H1 (cell line): ENCODE data around the gene TRABD2A. TPM values are rescaled to one million over a fixed set of nuclear protein-coding genes. Genes with fewer than 3 reads are reported as not detected.

Experiments used
- CTCF ChIA-PET: fragments of 300-600 bp; sonication (Branson Sonifier 250); formaldehyde crosslinking; loops from one replicate; lab custom pipeline; 2021; ENCODE audit not compliant: partially characterized antibody; lab: Charles Lee
- POLR2A ChIA-PET: fragments of 300-600 bp; sonication (Branson Sonifier 250); formaldehyde crosslinking; loops from one replicate; lab custom pipeline; 2021; ENCODE audit warnings: inconsistent platforms; ENCODE audit not compliant: partially characterized antibody; lab: Charles Lee
- DNase-seq, 2 experiments: peaks; one replicate each; pipeline versions ENCODE4 v3.0.0 to v3.0.0-alpha.2; 2010 to 2022; ENCODE audit warnings: low spot score in 2 of 2, low read depth in 1 of 2, mixed read lengths in 1 of 2
- FAIRE-seq: peaks from 2 replicates; lab custom pipeline; 2011; peaks lifted over from hg19 to GRCh38; lab: Jason Lieb, UNC
- H2AFZ ChIP-seq: 2 replicates; pipeline ENCODE4 v1.8.1; 2012; ENCODE audit warnings: low read length, inconsistent platforms
- H2AK5ac ChIP-seq: 2 replicates; pipeline ENCODE4 v1.6.1; 2013; ENCODE audit warnings: low read depth, low read length
- H2BK120ac ChIP-seq: replicated peaks from 2 replicates; pipeline ENCODE3; 2013; ENCODE audit warnings: low read depth, low read length, inconsistent platforms
- H2BK12ac ChIP-seq: 2 replicates; pipeline ENCODE4 v1.6.1; 2013; ENCODE audit warnings: low read depth, low read length
- H2BK15ac ChIP-seq: 2 replicates; pipeline ENCODE4 v1.6.1; 2013; ENCODE audit warnings: low read length
- H2BK20ac ChIP-seq: 2 replicates; pipeline ENCODE4 v1.6.1; 2013; ENCODE audit warnings: low read length
- H2BK5ac ChIP-seq: 2 replicates; pipeline ENCODE4 v1.6.1; 2013; ENCODE audit warnings: low read depth, low read length
- H3K14ac ChIP-seq: 2 replicates; pipeline ENCODE4 v1.6.1; 2013; ENCODE audit warnings: inconsistent platforms; ENCODE audit not compliant: insufficient read length
- H3K18ac ChIP-seq: 2 replicates; pipeline ENCODE4 v1.6.1; 2013; ENCODE audit warnings: low read length; ENCODE audit errors: extremely low read depth
- H3K23ac ChIP-seq: 2 replicates; pipeline ENCODE4 v1.6.1; 2013; ENCODE audit warnings: inconsistent platforms; ENCODE audit not compliant: insufficient read length
- H3K23me2 ChIP-seq: 2 replicates; pipeline ENCODE4 v1.6.1; 2013; ENCODE audit warnings: low read depth, low read length
- H3K27ac ChIP-seq: 2 replicates; pipeline ENCODE4 v1.6.1; 2011; ENCODE audit warnings: low read depth, low read length, inconsistent platforms
- H3K27me3 ChIP-seq, 4 experiments: replicated peaks in 1 of 4; 1 replicate in 1 of 4; 2 replicates in 3 of 4; pipeline versions ENCODE4 v1.6.1 to v1.8.1; 2011 to 2013; ENCODE audit warnings: low read length in 3 of 4, mild to moderate bottlenecking in 3 of 4, inconsistent platforms in 2 of 4, mixed read lengths in 2 of 4, moderate library complexity in 1 of 4; ENCODE audit not compliant: control insufficient read depth in 3 of 4, insufficient read depth in 3 of 4; ENCODE audit errors: extremely low read depth in 1 of 4
- H3K36me3 ChIP-seq, 4 experiments: 2 replicates each; pipeline versions ENCODE4 v1.6.1 to v1.8.1; 2011 to 2013; ENCODE audit warnings: mild to moderate bottlenecking in 4 of 4, low read length in 3 of 4, moderate library complexity in 2 of 4, control low read depth in 1 of 4, inconsistent platforms in 1 of 4; ENCODE audit not compliant: insufficient read depth in 4 of 4, control insufficient read depth in 2 of 4
- H3K4ac ChIP-seq: replicated peaks from 2 replicates; pipeline ENCODE3; 2013; ENCODE audit warnings: low read length, low read depth, mixed read lengths, inconsistent platforms; ENCODE audit not compliant: insufficient read length
- H3K4me1 ChIP-seq, 4 experiments: replicated peaks in 1 of 4; 1 replicate in 1 of 4; 2 replicates in 3 of 4; pipeline versions ENCODE4 v1.6.1 to v1.8.1; 2011 to 2013; ENCODE audit warnings: low read length in 3 of 4, inconsistent platforms in 2 of 4, mixed read lengths in 1 of 4; ENCODE audit not compliant: insufficient read depth in 4 of 4, control insufficient read depth in 3 of 4
- H3K4me2 ChIP-seq, 2 experiments: 2 replicates each; pipeline versions ENCODE4 v1.6.1 to v1.8.1; 2011 to 2013; ENCODE audit warnings: low read depth in 2 of 2, low read length in 2 of 2, control low read depth in 1 of 2, inconsistent platforms in 1 of 2, mild to moderate bottlenecking in 1 of 2; ENCODE audit not compliant: insufficient read depth in 1 of 2
- H3K4me3 ChIP-seq, 4 experiments: fragments of 200-600, 300-600 bp in 1 of 4; sonication (generic), shearing (Covaris generic), sonication (Bioruptor Twin) in 1 of 4; 2 replicates each; pipeline versions ENCODE4 v1.5.1 to v1.8.1; 2011 to 2016; ENCODE audit warnings: low read length in 4 of 4, low read depth in 3 of 4, control low read depth in 2 of 4, inconsistent platforms in 2 of 4, mild to moderate bottlenecking in 2 of 4, mixed read lengths in 1 of 4, moderate library complexity in 1 of 4; ENCODE audit not compliant: insufficient read depth in 2 of 4; ENCODE audit errors: extremely low read depth in 1 of 4
- H3K56ac ChIP-seq: replicated peaks from 2 replicates; pipeline ENCODE3; 2013; ENCODE audit warnings: low read depth, mild to moderate bottlenecking, mixed read lengths, low read length, inconsistent platforms; ENCODE audit not compliant: insufficient read length
- H3K79me1 ChIP-seq: 2 replicates; pipeline ENCODE4 v1.6.1; 2013; ENCODE audit warnings: low read depth, low read length, control low read depth
- H3K79me2 ChIP-seq, 2 experiments: 2 replicates each; pipeline versions ENCODE4 v1.6.1 to v1.8.1; 2012 to 2013; ENCODE audit warnings: low read length in 2 of 2, mild to moderate bottlenecking in 2 of 2, inconsistent platforms in 1 of 2; ENCODE audit not compliant: insufficient read depth in 2 of 2, control insufficient read depth in 1 of 2
- H3K9ac ChIP-seq, 4 experiments: replicated peaks in 1 of 4; 1 replicate in 1 of 4; 2 replicates in 3 of 4; pipeline versions ENCODE4 v1.6.1 to v1.8.1; 2011 to 2013; ENCODE audit warnings: low read depth in 3 of 4, low read length in 3 of 4, control low read depth in 2 of 4, mild to moderate bottlenecking in 2 of 4, moderate library complexity in 2 of 4, inconsistent platforms in 1 of 4; ENCODE audit errors: extremely low read depth in 1 of 4
- H3K9me3 ChIP-seq, 2 experiments: 2 replicates each; pipeline versions ENCODE4 v1.6.1 to v1.8.1; 2012 to 2013; ENCODE audit warnings: mild to moderate bottlenecking in 2 of 2, moderate library complexity in 2 of 2, control low read depth in 1 of 2, inconsistent platforms in 1 of 2, low read depth in 1 of 2, low read length in 1 of 2, mixed read lengths in 1 of 2; ENCODE audit not compliant: insufficient read depth in 2 of 2
- H4K20me1 ChIP-seq, 2 experiments: replicated peaks in 1 of 2; 2 replicates each; pipeline versions ENCODE3 to v1.8.1; 2011 to 2013; ENCODE audit warnings: inconsistent platforms in 2 of 2, low read length in 2 of 2, mild to moderate bottlenecking in 1 of 2; ENCODE audit not compliant: insufficient read depth in 2 of 2, control insufficient read depth in 1 of 2
- H4K5ac ChIP-seq: 2 replicates; pipeline ENCODE4 v1.6.1; 2013; ENCODE audit warnings: low read length, low read depth, mixed read lengths, inconsistent platforms; ENCODE audit not compliant: insufficient read length
- H4K8ac ChIP-seq: 2 replicates; pipeline ENCODE4 v1.8.0; 2013; ENCODE audit warnings: mild to moderate bottlenecking, moderate library complexity, low read length, inconsistent platforms; ENCODE audit not compliant: insufficient read depth; ENCODE audit errors: extremely low read depth
- H4K91ac ChIP-seq: replicated peaks from 2 replicates; pipeline ENCODE3; 2013; ENCODE audit warnings: low read length, mixed read lengths, inconsistent platforms; ENCODE audit not compliant: insufficient read length
- ASH2L ChIP-seq: fragments of 200-600, 300-600 bp; sonication (generic); IDR thresholded peaks from one replicate; pipeline ENCODE4 v1.7.1; 2017; ENCODE audit warnings: low read length
- CREB1 ChIP-seq: IDR thresholded peaks from 2 replicates; pipeline ENCODE4 v1.6.1; 2012; ENCODE audit warnings: inconsistent platforms
- HDAC2 ChIP-seq, 2 experiments: fragments of 300-600 bp in 1 of 2; sonication (generic) in 1 of 2; IDR thresholded peaks; 2 replicates each; pipeline ENCODE4 v1.6.1; 2011 to 2012; ENCODE audit warnings: low read depth in 2 of 2, low read length in 2 of 2, mild to moderate bottlenecking in 2 of 2, moderate library complexity in 2 of 2, borderline replicate concordance in 1 of 2, inconsistent platforms in 1 of 2
- JUND ChIP-seq: IDR thresholded peaks from 2 replicates; pipeline ENCODE4 v1.6.1; 2011; ENCODE audit warnings: mild to moderate bottlenecking, improper control_type of control experiment, low read length
- RXRA ChIP-seq: IDR thresholded peaks from 2 replicates; pipeline ENCODE4 v1.6.1; 2011; ENCODE audit warnings: low read depth, mild to moderate bottlenecking, low read length, moderate library complexity; ENCODE audit not compliant: insufficient read depth
- SAP30 ChIP-seq: fragments of 300-600 bp; sonication (generic); IDR thresholded peaks from 2 replicates; pipeline ENCODE4 v1.7.1; 2012; ENCODE audit warnings: low read length, moderate library complexity, mild to moderate bottlenecking, inconsistent platforms; ENCODE audit not compliant: insufficient read depth, insufficient replicate concordance
- SIRT6 ChIP-seq: IDR thresholded peaks from one replicate; pipeline ENCODE4 v1.7.1; 2012; ENCODE audit warnings: low read length, inconsistent platforms
- SIX5 ChIP-seq: IDR thresholded peaks from 2 replicates; pipeline ENCODE4 v1.6.1; 2011; ENCODE audit warnings: mild to moderate bottlenecking, low read depth, low read length
- SRF ChIP-seq: IDR thresholded peaks from 2 replicates; pipeline ENCODE4 v1.6.1; 2011; ENCODE audit warnings: mild to moderate bottlenecking, low read depth, low read length, moderate library complexity
- TAF7 ChIP-seq: optimal IDR thresholded peaks from 2 replicates; pipeline ENCODE3; 2011; ENCODE audit warnings: low read depth, mild to moderate bottlenecking, inconsistent platforms, low read length, moderate library complexity, borderline replicate concordance
- TEAD4 ChIP-seq: IDR thresholded peaks from 2 replicates; pipeline ENCODE4 v1.6.1; 2012; ENCODE audit warnings: low read depth, low read length, inconsistent platforms, mixed read lengths
- WGBS, 2 experiments: shearing (Covaris generic) in 1 of 2; methylation state at CpG; one replicate each; pipeline versions ENCODE4 v1.1.6 to v1.1.7; 2013 to 2015; ENCODE audit warnings: low lambda C conversion rate in 2 of 2, mixed read lengths in 2 of 2, inconsistent platforms in 1 of 2, low coverage in 1 of 2, missing lambda C conversion rate in 1 of 2; ENCODE audit not compliant: insufficient replicate concordance in 2 of 2, insufficient coverage in 1 of 2, insufficient read length in 1 of 2; ENCODE audit errors: extremely low coverage in 1 of 2, missing lambda C conversion rate in 1 of 2; 5-methylcytosine and 5-hydroxymethylcytosine counted together
- polyA plus RNA-seq, 7 experiments: library from polyadenylated mRNA; depleted of rRNA in 3 of 7; stranded (reverse) in 5 of 7; unstranded in 2 of 7; fragments of >200 nt in 5 of 7; fragments of 200-250 nt in 2 of 7; gene quantifications; 1 replicate in 5 of 7; 2 replicates in 1 of 7; 4 replicates in 1 of 7; pipeline versions ENCODE4 v1.2.1 to v1.2.3, GENCODE V29; 2011 to 2013; ENCODE audit warnings: missing spikeins in 2 of 7, mixed read lengths in 2 of 7
- total RNA-seq: library from RNA; stranded (reverse); fragmentation: NEBNext Ultra II Directional; extraction: Animal tissue kit (Norgen Biotek cat#: 25700); gene quantifications from 2 replicates; pipeline ENCODE4 v1.2.1, GENCODE V29; 2021
- TF ChIP-seq, protein P1 (sequence below): IDR thresholded peaks from 2 replicates; pipeline ENCODE4 v1.6.1; 2012; ENCODE audit warnings: inconsistent platforms
- TF ChIP-seq, protein P2 (sequence below): IDR thresholded peaks from 2 replicates; pipeline ENCODE4 v1.6.1; 2011; ENCODE audit warnings: low read depth, mild to moderate bottlenecking, low read length; ENCODE audit not compliant: insufficient read depth

Gene TRABD2A
- total and polyA plus RNA-seq, 2 of the 8 experiments (the other 6 are each of a cell fraction or from before 2014, with no cell fraction given), result 17.3 to 18.6 TPM

DNA sequence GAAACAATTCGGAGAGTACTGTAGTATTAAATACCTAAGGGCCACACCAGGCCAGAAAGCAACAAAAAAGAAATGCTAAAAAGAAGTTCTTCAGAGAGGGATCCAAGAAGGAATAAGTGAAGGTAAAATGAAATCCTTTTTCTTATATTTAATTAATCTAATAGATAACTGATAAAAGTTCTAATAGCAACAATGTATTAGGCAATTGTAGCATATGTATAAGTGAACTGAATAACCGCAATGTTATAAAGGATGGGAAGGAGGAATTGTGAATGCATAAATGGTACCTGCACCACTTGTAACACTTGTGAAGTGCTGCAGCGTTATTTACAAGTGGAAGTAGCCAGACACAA is 46.4 kb upstream of the TRABD2A start:
- H2AFZ ChIP-seq, result no peak overlapping the region
- peak overlapping the region; percentile 39 for H3K56ac ChIP-seq
- POLR2A ChIA-PET, result interaction anchor here (2.9 kb wide), 1 partner anchor 12 kb away, joined by 10 read pairs; no protein-coding TSS in a partner anchor
- no peak overlapping the region for H2BK5ac ChIP-seq
- peaks cover 0 to 10% (median 2%) of the 10 kb centered on the region in 4 experiments; a peak in 2 of 7 replicates for H3K4me1 ChIP-seq
- peaks cover 0 to 9% (median 3%) of the 10 kb centered on the region in 4 experiments; a peak in 2 of 7 replicates for H3K27me3 ChIP-seq
- no peak overlapping the region for H3K14ac ChIP-seq
- no peak overlapping the region for H3K23ac ChIP-seq
- H3K4me2 ChIP-seq, result peak overlapping the region in 1 of 2 experiments; percentile 13; a peak in 1 of 4 replicates
- CTCF ChIA-PET, result interaction anchor here (1.1 to 3.8 kb wide), 9 partner anchors 11 to 358 kb away, joined by 3 to 54 read pairs (median 22); partner anchors contain the start of genes TMSB10 and TRABD2A
- H3K79me1 ChIP-seq, result no peaks in the 10 kb centered on the region
- H4K8ac ChIP-seq, result no peak overlapping the region
- no peak overlapping the region for H2AK5ac ChIP-seq
- no peaks in the 10 kb centered on the region for H3K36me3 ChIP-seq
- no peak overlapping the region for H2BK120ac ChIP-seq
- no peaks in the 10 kb centered on the region for H3K23me2 ChIP-seq
- H3K9me3 ChIP-seq, result no peaks in the 10 kb centered on the region
- H4K5ac ChIP-seq, result no peak overlapping the region
- 52% methylated on average over 3 of the region's 3 CpGs; no CpG with 5 or more reads in 1 of the 2 experiments for WGBS, 2 experiments
- no peak for FAIRE-seq
- H2BK15ac ChIP-seq, result no peak overlapping the region
- no peaks in the 10 kb centered on the region for H4K20me1 ChIP-seq
- no peak overlapping the region for H3K9ac ChIP-seq
- no peak overlapping the region for H3K4ac ChIP-seq
- no peak overlapping the region for H4K91ac ChIP-seq
- no peak overlapping the region for H3K27ac ChIP-seq
- DNase-seq, result no peak
- H3K79me2 ChIP-seq, result no peaks in the 10 kb centered on the region
- no peak overlapping the region for H3K18ac ChIP-seq
- peak overlapping the region in 1 of 4 experiments; percentile 53; a peak in 3 of 8 replicates for H3K4me3 ChIP-seq
- no peak overlapping the region for H2BK20ac ChIP-seq
- H2BK12ac ChIP-seq, result no peak overlapping the region
- TF ChIP-seq TEAD4 (no peak), TAF7 (no peak), SIRT6 (no peak), ASH2L (no peak), JUND (no peak), SAP30 (no peak), SIX5 (no peak), SRF (no peak), CREB1 (no peak), HDAC2 (IDR thresholded peaks at IDR 0.05; ENCODE audit: borderline replicate concordance in 1 of 2, low read depth in 2 of 2, low read length in 2 of 2) (no peak), RXRA (no peak)
- TF ChIP-seq, protein P1, sequence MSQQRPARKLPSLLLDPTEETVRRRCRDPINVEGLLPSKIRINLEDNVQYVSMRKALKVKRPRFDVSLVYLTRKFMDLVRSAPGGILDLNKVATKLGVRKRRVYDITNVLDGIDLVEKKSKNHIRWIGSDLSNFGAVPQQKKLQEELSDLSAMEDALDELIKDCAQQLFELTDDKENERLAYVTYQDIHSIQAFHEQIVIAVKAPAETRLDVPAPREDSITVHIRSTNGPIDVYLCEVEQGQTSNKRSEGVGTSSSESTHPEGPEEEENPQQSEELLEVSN, result no peak
- TF ChIP-seq, protein P2, sequence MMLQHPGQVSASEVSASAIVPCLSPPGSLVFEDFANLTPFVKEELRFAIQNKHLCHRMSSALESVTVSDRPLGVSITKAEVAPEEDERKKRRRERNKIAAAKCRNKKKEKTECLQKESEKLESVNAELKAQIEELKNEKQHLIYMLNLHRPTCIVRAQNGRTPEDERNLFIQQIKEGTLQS, result no peak
